ENCODE measurements around the gene PREX1.
"Not testable (repeated sequence)": the region's sequence is repeated elsewhere in the genome, so short reads cannot be mapped to it uniquely, and the experiment has no call there.

DNA sequence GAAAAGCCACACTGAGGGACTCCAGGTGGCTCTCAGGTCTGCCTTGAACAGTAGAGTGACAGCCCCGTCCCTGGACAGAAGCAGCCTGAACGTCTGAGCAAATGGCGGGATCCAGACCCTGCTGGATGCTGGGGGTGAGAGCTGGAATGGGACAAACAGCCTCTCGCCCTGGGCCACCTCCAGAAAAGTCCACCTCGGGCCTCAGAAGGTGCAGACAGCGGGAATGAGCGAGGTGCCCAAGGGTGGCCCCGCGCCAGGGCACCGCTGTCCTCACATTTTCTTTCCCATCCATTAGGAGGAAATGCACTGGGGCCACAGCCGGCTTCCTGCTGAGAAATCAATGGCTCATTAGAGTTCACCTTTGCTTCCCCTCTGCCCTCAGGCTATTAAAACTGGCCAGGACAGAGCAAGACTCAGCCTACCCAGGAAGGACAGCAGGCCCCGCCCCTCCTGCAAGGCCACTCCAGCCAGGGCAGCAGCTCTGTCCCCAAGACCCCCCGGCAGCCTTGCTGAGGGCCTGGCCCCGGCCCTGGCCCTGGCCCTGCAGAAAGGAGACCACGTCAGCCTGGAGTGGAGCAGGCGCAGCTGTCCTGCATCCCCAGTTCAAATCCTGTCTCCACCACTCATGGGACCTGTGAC lies 229.4 kb downstream of the PREX1 start:
- TF ChIP-seq, protein P1, sequence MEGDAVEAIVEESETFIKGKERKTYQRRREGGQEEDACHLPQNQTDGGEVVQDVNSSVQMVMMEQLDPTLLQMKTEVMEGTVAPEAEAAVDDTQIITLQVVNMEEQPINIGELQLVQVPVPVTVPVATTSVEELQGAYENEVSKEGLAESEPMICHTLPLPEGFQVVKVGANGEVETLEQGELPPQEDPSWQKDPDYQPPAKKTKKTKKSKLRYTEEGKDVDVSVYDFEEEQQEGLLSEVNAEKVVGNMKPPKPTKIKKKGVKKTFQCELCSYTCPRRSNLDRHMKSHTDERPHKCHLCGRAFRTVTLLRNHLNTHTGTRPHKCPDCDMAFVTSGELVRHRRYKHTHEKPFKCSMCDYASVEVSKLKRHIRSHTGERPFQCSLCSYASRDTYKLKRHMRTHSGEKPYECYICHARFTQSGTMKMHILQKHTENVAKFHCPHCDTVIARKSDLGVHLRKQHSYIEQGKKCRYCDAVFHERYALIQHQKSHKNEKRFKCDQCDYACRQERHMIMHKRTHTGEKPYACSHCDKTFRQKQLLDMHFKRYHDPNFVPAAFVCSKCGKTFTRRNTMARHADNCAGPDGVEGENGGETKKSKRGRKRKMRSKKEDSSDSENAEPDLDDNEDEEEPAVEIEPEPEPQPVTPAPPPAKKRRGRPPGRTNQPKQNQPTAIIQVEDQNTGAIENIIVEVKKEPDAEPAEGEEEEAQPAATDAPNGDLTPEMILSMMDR (IDR thresholded peaks at IDR 0.05), result not testable (repeated sequence)
- TF ChIP-seq TCF7L2, POLR2AphosphoS5 (IDR thresholded peaks at IDR 0.05; ENCODE audit: low read depth, low read length): not testable (repeated sequence)

Data from Panc1 (cell line).